GM19023 (cell line): ENCODE measurements around the gene CDK6.

Experiments used
- ATAC-seq: cut with Tn5 transposase; IDR thresholded peaks from one replicate; pipeline ENCODE4 v1.9.1; 2021; ENCODE audit warnings: mild to moderate bottlenecking, moderate library complexity; ENCODE audit not compliant: unreplicated experiment

The CDK6 gene

DNA sequence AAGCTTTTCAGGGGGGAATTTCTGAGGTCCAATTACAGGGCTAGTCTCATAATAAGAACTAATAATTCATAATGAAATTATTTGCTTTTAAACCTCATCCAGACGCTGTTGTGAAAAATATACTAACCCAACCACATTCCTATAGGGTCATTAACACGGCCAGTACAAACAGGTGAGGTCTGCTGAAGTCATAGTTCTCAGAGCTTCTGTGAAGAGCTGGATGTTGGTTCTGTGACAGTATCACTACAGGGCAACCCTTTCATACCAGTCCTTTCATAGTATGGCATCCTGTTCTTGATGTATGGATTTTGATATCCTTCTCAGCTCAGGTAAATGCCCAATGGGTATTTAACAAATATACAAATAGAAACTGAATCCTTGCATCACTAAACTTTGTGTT lies 183.8 kb downstream of the CDK6 start:
- no peak for ATAC-seq

DNA sequence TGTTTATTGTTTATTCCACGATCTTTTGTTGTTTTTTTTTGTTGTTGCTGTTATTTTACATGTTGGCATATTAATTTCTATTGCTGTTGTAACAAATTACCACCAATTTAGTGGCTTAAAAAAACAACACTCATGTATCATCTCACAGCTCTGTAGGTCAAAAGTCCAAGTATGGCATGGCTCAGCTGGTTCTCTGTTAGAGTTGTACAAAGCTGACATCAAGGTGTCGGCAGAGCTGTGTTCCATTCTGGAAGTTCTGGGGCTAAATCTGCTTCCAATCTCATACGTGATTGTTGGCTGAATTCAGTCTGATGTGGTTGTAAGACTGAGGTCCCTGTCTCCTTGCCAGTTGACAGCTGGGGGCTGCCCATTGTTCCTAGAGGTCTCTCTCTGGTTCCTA lies 186.0 kb downstream of the CDK6 start:
- no peak for ATAC-seq

DNA sequence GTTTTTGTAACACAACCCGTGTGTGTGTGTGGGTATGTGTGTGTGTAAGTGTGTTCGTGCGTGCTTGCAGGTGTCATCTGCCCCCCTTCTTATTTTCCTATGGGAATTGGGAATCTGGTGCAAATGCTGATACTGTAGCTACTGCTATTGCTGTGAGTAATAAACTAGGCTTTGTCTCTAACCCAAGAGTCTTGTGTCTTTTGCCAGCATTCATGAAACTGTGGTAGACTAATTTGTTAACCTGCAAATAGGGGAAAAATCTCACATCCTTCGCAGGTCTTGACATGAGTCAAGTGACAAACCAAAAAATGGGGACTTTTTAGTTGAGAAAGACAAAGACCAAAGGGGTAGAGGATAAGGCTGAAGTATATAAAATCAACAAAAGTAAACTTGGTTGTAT lies 188.3 kb downstream of the CDK6 start:
- peak; percentile 71 for ATAC-seq

DNA sequence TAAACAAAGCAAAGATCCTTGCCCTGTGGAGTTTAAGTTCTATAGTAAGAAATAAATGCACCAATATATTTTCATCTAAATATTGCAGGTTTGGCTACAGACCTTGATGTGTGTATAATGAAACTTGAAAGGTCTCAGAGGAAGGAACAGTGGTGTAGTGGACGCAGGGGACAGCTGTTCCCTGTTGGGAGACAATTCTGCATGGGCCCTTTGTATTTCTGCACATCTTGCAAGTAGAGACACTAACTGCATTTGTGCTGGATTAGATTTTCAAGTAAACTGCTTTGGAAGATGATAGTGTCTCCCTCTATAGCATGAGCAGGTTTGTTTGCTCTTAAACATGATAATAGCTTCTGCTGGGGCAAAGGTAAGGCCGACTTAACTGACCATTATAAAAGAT lies 188.7 kb downstream of the CDK6 start:
- ATAC-seq, result peak; percentile 1

DNA sequence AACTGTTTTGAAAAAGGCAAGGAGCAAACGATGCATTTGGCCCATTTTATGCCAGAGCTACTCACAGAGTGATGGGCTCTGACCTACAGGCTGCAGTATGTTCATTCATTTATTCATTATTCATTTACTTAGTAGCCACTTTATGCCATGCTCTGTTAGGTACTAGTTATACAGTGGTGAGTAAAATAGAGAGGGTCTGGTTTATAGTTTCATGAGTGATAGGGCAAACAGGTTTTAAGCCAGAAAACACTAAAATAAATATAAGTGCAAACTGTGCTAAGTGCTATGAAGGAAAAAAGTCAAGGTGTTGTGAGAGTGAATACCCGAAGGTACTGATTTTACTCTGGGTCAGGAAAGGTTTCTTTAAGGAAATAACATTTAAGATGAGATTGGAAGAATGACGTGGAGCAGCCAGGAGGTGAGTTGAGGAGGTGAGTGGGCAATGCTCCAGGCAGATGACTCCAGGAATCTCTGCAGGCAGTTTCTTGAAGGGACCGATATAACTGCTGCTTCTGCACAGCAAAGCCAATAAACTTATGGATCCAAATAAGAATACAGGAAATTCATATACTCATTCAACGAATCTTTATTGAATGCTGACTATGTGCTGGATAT lies 189.3 kb downstream of the CDK6 start:
- no peak for ATAC-seq

DNA sequence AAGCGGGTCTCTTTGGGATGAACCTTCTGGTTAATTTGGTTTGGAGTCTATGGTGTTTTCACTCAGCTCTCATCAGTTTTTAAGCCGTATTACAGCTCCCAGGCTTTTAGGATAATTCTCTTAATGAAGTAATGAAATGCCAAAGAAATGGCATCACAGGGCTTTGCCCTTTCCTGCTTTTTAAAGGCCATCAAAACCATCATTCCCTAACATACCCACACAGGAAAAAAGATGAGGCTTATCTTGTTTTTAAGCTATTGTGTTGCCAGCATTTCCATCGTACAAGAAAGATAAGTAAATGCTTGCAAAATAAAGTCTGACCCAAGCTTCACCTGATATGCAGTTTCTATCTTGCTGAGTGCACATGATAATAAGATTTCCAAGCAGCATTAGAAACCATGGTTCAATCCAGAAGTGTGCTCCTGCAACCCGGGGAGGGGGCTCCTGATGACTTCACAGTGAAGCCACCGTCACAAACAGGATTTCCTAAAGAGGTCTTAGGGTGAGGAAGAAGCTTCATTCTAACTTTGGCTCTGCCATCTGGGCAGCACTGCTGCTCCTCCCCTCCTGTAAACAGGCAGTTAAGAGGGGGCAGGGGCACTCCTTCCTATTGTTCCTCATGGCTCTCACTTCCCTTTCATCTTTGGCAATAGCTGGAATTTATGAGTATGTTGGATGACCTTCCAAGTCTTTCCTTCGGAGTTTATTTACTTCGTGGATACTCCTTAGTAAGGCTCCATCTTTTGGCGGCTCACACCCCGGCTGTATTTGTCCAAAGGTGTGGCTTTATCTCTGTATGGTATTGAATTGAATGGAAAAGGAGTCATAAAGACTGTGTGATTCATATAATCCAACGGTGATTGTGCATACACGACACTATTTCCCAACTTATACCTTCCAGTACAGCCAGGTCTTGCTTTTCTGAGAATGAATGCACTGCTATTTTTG lies 191.0 kb downstream of the CDK6 start:
- no peak for ATAC-seq

DNA sequence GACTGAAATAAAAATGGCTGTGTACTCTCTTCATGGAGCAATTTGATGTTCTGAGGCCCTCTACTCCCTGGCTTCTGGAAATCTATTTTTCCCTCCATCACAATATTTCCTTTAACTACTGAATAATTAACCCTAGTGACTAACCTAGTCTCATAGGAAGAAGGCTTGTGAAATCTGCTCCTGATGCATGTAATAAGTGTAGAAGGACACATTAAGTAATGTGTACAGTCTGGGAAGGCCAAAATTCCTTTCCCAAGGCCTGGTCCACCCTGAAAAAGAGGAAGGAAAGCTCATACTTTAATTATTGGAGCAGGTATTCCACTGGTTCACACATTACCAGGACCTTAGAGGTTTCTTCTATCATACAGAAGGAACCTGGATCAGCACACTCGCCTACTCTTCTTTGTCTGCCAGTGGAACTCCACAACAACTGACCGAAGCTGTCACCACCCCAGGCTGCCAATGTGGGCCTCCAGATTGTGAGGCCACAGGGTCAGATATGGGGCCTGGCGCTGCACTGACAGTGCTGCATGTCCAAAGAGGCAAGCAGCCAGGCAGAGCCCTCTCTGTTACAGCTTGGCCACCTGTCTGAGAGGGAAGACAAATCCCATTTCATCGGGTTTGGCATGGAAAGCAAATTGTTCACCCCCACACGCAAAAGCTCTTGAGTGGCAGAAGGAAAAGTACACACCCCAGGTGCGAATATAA lies 191.8 kb downstream of the CDK6 start:
- ATAC-seq, result no peak

DNA sequence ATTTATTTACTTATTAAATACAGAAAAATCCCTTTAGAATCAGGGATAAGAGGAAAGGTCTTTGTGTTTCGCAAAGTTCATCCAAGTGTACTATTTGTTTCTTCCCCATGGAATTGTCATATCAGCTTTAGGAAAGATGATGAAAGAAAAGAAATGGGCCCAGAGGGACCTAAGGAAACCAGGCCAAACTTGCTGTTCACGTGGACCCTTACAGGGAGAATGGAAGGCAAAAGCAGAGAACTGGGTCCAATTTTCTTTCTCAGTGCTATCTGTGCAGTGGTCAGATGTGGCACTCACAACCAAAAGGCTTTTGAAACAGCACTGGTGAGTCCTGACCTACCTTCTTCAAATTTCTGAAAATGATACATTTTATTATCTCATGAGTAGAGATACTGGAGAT lies 192.6 kb downstream of the CDK6 start:
- ATAC-seq, result no peak

DNA sequence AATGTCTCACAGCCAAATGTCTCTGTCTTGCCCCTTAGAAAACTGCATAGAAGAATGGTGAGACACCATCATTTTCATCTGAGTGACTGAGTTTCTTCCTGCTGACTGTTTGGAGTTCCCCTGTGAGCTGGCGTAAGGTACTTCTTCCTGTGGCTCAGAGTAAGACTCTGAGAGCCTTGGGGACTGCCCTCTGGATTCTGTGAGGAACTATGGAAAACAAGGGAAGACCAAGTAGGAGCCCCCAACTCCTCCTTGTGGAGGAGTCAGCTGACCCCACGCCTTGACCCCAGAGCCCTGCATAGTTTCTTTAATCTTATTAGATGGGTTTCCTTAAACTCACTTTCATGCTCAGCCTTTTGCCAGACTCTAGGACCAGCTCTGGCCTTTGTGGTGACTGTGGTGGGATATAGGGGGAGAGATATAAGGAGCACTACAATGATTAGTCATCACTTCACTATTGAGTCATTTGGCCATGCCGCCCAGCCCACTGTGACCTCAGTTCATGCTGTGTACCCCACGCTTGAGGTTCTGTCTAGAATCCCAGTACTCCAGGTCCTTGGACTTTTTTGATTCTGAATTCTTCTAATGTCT lies 194.4 kb downstream of the CDK6 start:
- ATAC-seq, result peak; percentile 85

DNA sequence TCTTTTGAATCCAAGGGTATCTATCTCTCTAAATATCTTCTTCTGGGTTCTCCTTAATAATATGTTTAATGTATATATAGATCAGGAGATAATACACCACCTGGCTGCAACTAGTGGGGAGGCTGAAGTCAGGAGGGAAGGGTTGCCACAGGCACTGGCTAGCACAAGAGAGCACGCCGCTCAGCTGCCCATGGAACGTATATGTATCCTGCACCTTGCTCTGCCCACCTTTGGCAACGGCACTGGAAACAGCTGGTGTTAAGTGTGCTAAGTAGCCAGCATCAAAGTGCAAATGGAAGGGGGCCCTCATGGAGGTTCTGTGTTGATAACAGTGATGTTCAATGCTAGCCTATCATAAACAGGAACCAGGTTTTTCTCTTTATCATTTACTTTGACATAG lies 196.4 kb downstream of the CDK6 start:
- no peak for ATAC-seq

DNA sequence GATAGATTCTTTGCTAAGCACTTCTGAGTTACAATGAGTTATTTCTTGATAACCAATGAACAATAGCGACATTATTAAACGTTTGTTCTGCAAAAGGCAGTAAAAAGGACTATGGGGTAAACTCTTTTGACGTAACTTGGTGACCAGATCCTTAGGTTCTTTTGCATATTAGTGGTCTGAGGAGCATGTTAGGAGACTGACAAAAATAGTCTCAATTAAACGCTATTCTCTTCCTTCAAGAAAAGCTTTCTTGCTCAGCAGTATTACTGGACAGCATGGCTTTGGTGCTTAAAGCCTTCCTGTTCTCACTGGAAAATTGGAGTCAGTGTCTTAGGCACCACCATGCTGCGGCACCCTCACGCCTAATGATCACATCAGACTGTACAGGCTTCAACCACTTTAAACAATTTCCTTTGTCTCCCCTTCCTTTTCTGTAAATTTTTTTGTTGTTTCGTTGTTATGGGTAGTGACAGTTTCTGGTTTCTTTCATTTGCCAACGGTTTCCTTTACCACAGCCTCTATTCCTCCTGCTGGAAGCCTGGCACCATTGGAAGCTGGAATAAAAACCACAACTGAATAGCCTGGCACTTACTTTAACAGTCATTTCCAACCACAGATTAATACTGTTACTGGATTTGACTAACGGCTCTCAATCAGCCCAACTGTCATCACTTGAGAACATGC lies 197.0 kb downstream of the CDK6 start:
- ATAC-seq, result no peak

DNA sequence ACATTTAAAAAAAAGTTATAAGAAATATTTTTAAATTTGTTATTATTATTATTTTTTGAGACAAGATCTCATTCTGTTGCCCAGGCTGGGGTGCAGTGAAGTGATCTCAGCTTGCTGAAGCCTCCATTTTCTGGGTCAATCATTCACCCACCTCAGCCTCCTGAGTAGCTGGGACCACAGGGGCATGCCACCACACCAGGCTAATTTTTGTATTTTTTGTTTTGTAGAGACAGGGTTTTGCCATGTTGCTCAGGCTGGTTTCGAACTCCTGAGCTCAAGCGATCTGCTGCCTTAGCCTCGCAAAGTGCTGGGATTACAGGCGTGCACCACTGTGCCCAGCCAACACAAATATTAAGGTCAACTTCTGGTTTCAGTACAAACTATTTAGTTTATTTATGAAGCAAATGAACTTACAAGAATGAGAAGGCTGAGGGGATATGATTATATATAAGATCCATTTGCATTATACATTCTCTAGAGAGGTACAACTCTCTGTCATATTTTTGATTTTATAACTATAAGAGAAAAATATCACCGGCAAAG lies 200.3 kb downstream of the CDK6 start:
- no peak for ATAC-seq

DNA sequence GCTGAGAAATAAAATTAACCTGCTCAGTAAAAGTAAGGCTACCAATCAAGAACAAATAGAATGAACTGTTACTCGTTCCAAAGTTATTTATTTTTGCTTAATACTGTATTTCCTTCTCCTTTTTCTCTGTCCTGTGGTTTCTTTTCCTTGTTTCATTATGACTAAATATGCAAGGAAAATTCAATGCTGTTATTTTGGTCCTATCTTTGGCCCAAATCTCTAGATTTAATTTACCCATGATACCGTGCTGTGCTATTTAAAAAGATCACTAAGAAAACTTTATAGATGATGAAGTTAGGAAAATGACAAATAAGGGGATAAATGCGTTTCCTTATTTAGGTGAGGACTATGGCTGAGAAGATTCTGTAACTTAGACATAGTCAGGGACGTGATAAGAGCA lies 200.8 kb downstream of the CDK6 start:
- no peak for ATAC-seq

DNA sequence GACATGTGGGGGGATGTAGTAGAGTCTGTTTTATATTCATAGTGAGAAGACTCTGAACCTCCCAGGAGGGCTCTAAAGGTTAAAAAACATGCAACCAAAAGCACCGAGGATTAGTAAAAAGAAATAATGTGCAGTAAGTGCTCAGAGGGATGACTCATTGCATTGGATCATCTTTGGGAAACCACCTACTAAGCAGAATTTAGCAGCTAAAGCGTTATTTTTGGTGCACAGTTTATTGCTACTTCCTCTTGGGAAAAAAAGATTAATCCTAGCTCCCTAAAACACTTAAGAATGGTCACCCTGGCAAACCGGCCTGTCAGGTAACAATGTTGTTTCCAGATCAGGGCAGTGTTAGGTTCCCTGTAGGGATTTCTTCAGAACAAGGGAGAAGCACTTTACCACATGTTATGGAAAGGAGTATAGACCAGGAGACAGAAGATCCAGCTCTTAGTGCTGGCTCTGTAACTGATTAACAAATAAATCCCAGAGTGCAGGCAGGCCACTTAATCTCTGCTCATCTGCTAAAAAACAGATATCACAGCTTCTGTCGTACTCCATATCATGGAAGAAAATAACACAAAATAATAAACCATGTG lies 201.4 kb downstream of the CDK6 start:
- ATAC-seq, result no peak

DNA sequence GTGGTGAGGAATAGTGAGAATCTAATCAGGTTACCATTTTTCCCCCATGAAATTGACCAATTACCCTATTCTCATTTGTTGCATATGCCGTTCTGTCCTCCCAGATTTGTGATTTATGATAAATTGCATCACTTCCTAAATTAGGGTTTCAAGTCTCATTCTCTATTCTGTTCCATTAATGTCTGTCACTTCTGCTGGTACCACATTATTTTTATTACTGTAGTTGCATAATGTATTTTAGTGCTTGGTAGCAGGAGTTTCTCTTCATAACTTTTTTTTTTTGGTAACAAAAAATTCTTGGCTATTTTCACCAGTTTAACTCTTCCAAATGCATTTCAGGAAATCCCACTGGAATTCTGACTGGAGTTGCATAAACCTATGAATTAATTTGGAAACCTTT lies 202.2 kb downstream of the CDK6 start:
- no peak for ATAC-seq

DNA sequence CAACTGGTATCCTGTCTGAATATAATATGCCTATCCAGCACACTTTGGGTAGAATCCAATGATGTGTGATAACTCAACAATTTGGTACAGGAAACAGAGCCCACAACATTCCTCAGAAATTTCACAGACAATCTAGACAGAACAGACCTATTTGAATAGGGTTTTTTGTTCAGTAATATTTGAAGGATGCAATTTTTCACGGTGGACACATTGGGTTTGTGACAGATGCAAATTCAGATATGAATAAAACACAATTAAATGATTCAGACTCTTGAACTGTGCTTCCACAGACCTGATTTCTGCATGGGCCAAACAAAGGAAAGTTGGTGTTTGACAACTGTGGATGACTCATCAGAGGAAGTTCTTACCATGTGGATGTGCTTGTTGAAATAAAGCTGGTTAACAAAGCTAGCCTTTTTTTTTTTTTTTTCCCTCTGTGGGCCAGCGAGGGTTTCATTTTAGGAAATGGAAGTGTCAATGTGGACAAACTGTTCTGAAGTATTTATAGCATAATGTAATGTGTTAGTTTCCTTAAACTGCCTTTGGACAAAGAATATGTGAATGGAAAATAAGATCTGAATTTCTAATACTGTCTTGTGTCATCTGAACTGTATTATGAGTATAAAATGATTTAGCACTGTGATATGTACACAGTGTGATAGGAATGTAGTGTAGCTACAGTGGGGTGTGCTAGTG lies 203.0 kb downstream of the CDK6 start:
- no peak for ATAC-seq

DNA sequence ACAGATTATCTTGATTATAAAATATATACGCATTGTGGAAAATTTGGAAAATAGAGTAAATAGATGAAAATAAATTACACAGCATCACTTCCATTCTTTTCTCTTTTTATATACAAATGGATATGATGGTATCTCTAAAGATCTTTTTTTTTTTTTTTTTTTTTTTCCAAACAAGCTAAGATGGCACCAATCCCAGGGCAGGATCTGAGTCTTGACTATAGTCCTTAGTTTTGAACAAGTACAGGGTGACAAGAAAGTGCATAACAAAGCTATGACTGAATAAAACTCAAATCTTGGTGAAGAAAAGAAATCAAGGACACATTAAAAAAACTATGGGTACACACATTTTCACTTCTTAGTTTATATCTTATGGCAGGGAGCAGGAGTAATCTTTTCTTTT lies 203.6 kb downstream of the CDK6 start:
- no peak for ATAC-seq

DNA sequence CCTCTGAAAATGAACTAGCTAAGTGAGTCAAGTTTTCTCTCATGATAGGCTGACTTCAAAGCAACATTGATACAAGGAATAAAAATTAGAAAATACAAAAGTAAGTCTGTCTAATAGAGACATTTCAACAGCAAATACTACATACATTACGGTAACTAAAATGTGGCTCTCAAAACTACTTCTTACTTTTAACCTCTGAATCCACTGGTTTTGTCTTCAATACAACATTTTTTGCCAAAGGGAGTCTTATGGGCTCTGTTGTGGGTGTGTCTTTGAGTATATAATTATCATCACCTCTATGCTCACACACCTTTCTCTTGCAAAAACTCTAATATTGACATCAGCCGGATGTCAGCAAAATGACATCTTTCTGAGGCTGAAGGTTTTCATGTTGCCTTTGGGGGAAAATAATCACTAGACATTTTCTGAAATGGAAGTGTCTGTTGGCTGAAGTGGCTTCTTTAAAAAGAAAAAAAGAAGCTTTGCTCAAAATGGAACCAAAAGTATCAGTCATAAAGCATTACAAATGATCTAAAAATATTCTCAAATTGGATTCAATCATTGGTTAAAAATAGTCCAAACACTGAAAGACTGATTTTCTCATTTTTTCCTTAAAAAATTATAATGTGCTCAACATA lies 204.4 kb downstream of the CDK6 start:
- ATAC-seq, result peak; percentile 22
